GM12878 (cell line): ENCODE measurements around the gene ADSL. TPM values are rescaled to one million over a fixed set of nuclear protein-coding genes. Genes with fewer than 3 reads are reported as not detected.

ENCODE experiments used
- ATAC-seq: fragments of 200-7000 bp; cut with Tn5 transposase; 3 replicates; pipeline ENCODE4 v1.9.1; 2020; ENCODE audit warnings: mild to moderate bottlenecking, moderate library complexity
- BruUV-seq: library from RNA; stranded (reverse); fragments of 400-500 nt; replicated peaks from 2 replicates; lab custom pipeline; 2021; lab: Mats Ljungman, UMichigan
- CTCF ChIA-PET: fragments of 300-600 bp; sonication (Branson Sonifier 250); formaldehyde crosslinking; extraction: SDS; loops from one replicate; lab custom pipeline; 2021; ENCODE audit warnings: inconsistent platforms; lab: Yijun Ruan, JAX
- POLR2A ChIA-PET: fragments of 350-600 bp; formaldehyde crosslinking; extraction: SDS; loops from one replicate; lab custom pipeline; 2021; ENCODE audit warnings: inconsistent platforms; lab: Charles Lee
- RAD21 ChIA-PET: fragments of 300-600 bp; sonication (Branson Sonifier 250); formaldehyde crosslinking; loops from one replicate; lab custom pipeline; 2023; ENCODE audit warnings: antibody characterized with exemption; ENCODE audit not compliant: unreplicated experiment; lab: Charles Lee
- SMC1A ChIA-PET: fragments of 300-600 bp; sonication (Branson Sonifier 250); formaldehyde crosslinking; loops from one replicate; lab custom pipeline; 2023; ENCODE audit not compliant: unreplicated experiment, uncharacterized antibody; lab: Charles Lee
- DNase-seq: peaks from one replicate; pipeline ENCODE4 v3.0.0-alpha.2; 2011; ENCODE audit warnings: low read depth, low spot score
- FAIRE-seq: peaks from 3 replicates; lab custom pipeline; 2011; peaks lifted over from hg19 to GRCh38; lab: Jason Lieb, UNC
- H2AFZ ChIP-seq: 2 replicates; pipeline ENCODE4 v1.6.0; 2011; ENCODE audit warnings: low read depth, low read length, control low read depth; ENCODE audit not compliant: control insufficient read depth
- H3K27ac ChIP-seq: 2 replicates; pipeline ENCODE4 v1.5.1; 2011; ENCODE audit warnings: control low read depth; ENCODE audit not compliant: control insufficient read depth, insufficient read depth
- H3K27me3 ChIP-seq, 2 experiments: replicated peaks in 1 of 2; 2 replicates each; pipeline versions ENCODE4 v1.6.0 to v1.6.1; 2011; ENCODE audit warnings: low read length in 1 of 2; ENCODE audit not compliant: control insufficient read depth in 2 of 2, insufficient read depth in 2 of 2
- H3K36me3 ChIP-seq, 2 experiments: 2 replicates each; pipeline ENCODE4 v1.5.1; 2011; ENCODE audit warnings: low read length in 1 of 2; ENCODE audit not compliant: control insufficient read depth in 2 of 2, insufficient read depth in 2 of 2
- H3K4me1 ChIP-seq: 2 replicates; pipeline ENCODE4 v1.6.1; 2011; ENCODE audit warnings: mild to moderate bottlenecking, low read length, moderate library complexity, mixed read lengths; ENCODE audit not compliant: control insufficient read depth, insufficient read depth
- H3K4me2 ChIP-seq: 2 replicates; pipeline ENCODE4 v1.6.0; 2011; ENCODE audit warnings: control low read depth; ENCODE audit not compliant: control insufficient read depth, insufficient read depth
- H3K4me3 ChIP-seq: fragments of 200-600 bp; sonication (generic); 2 replicates; pipeline ENCODE4 v1.5.1; 2016
- H3K79me2 ChIP-seq: 2 replicates; pipeline ENCODE4 v1.6.0; 2011; ENCODE audit warnings: low read length; ENCODE audit not compliant: control insufficient read depth, insufficient read depth
- H3K9ac ChIP-seq: 2 replicates; pipeline ENCODE4 v1.8.0; 2011; ENCODE audit warnings: low read length, control low read depth, mixed read lengths; ENCODE audit not compliant: control insufficient read depth, insufficient read depth
- H3K9me3 ChIP-seq: replicated peaks from 3 replicates; pipeline ENCODE4 v1.5.1; 2011; ENCODE audit warnings: mild to moderate bottlenecking, low read length; ENCODE audit not compliant: control insufficient read depth, insufficient read depth
- H4K20me1 ChIP-seq: 2 replicates; pipeline ENCODE4 v1.6.0; 2011; ENCODE audit not compliant: control insufficient read depth, insufficient read depth
- HDGF ChIP-seq: fragments of 450-650 bp; IDR thresholded peaks from 2 replicates; pipeline ENCODE4 v1.6.1; 2016; ENCODE audit warnings: antibody characterized with exemption
- NFYB ChIP-seq: IDR thresholded peaks from 2 replicates; pipeline ENCODE4 v1.6.1; 2011; ENCODE audit warnings: low read depth, mild to moderate bottlenecking, low read length, improper control_type of control experiment, moderate library complexity; ENCODE audit not compliant: insufficient read depth
- POLR2AphosphoS5 ChIP-seq: IDR thresholded peaks from 2 replicates; pipeline ENCODE4 v1.6.1; 2011; ENCODE audit warnings: mild to moderate bottlenecking, low read length, inconsistent platforms
- RUNX3 ChIP-seq: IDR thresholded peaks from 2 replicates; pipeline ENCODE4 v1.6.1; 2012; ENCODE audit warnings: low read length, inconsistent platforms
- SPI1 ChIP-seq: IDR thresholded peaks from 2 replicates; pipeline ENCODE4 v1.6.1; 2011; ENCODE audit warnings: low read depth, mild to moderate bottlenecking, low read length, moderate library complexity, borderline replicate concordance; ENCODE audit not compliant: insufficient read depth
- TCF3 ChIP-seq: IDR thresholded peaks from 2 replicates; pipeline ENCODE4 v1.6.1; 2012; ENCODE audit warnings: low read depth, mild to moderate bottlenecking, low read length, borderline replicate concordance; ENCODE audit not compliant: insufficient read depth
- WGBS: methylation state at CpG from one replicate; pipeline ENCODE4 v1.1.6; 2016; ENCODE audit warnings: low lambda C conversion rate; ENCODE audit not compliant: insufficient replicate concordance, insufficient coverage; ENCODE audit errors: missing lambda C conversion rate; 5-methylcytosine and 5-hydroxymethylcytosine counted together
- in situ Hi-C: fragments of 300-500 bp; cut with MboI; formaldehyde crosslinking; loops from 9 replicates; pipeline ENCODE4 v1.14.3; 2018; ENCODE audit warnings: mixed read lengths
- intact Hi-C: fragments of 100-400 bp; cut with micrococcal nuclease; formaldehyde crosslinking; loops from one replicate; pipeline ENCODE4 v1.14.2; 2022; ENCODE audit not compliant: unreplicated experiment
- polyA plus RNA-seq, 11 experiments: library from polyadenylated mRNA; depleted of rRNA in 4 of 11; unstranded in 6 of 11; stranded (reverse) in 5 of 11; fragments of >200 nt; fragmentation: Nextera tagmentation in 4 of 11; fragmentation: Illumina TruSeq in 1 of 11; extraction: Ambion mirVana in 4 of 11; extraction: Trizol in 1 of 11; gene quantifications; 1 replicate in 1 of 11; 2 replicates in 10 of 11; pipeline versions ENCODE4 v1.2.1 to v1.2.3, GENCODE V29; 2011 to 2016; ENCODE audit warnings: inconsistent platforms in 2 of 11, missing spikeins in 2 of 11, low read depth in 1 of 11
- total RNA-seq, 4 experiments: library from RNA; depleted of rRNA in 3 of 4; stranded (reverse); fragments of >200 nt in 3 of 4; fragmentation: Illumina TruSeq in 1 of 4; extraction: Trizol in 1 of 4; gene quantifications; 2 replicates each; pipeline versions ENCODE4 v1.2.1 to v1.2.3, GENCODE V29; 2013 to 2021
- TF ChIP-seq, protein P1 (sequence below): IDR thresholded peaks from 2 replicates; pipeline ENCODE4 v1.6.1; 2011; ENCODE audit warnings: low read depth, low read length, improper control_type of control experiment, borderline replicate concordance

ADSL gene
- total and polyA plus RNA-seq, 10 of the 15 experiments (the other 5 are each of a cell fraction or from before 2014, with no cell fraction given) = 126 to 313 (median 143) TPM

DNA sequence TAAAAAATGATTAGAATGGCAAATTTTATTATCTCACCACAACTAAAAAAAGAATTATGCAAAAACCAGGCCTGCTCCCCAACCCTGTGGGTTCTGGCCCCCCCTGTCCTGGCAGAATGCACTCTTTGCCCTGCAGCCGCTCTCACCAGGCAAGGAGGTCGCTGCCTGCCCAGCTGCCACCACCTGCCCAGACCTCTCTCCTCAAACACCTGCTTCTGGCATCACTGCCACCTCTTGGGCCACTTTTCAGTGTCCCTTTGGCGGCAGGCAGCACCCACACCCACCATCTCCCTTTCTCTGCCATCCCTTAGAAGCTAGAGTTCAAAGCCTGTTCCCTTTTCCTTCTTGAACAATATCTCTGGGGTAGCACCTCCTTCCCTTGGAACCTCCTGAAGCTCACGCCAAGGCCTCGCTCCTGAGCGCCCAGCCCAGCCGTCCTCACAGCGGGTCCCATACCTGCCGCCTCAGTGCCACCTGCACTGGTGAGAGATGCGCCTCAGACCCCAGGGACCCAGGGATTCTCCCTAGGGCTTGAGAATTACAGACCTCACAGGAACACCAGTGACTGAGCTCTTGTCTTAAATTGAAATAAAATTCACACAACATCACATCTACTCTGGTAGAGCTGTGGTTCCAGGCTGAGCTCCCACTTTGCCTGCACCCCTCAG is 68.7 kb downstream of the ADSL start:
- H3K4me1 ChIP-seq = peaks cover 44% of the 10 kb centered on the region
- POLR2A ChIA-PET = interaction anchor here (0.6 to 2.4 kb wide), 11 partner anchors 13 to 442 kb away, joined by 3 to 13 read pairs (median 3); partner anchors contain the start of genes ST13 and XPNPEP3
- BruUV-seq = no TSS peak

More for the DNA sequence above, 68.7 kb downstream of the ADSL start:
- 0 out of 2 replicates have a peak, but pooled peaks have one; percentile 1 for TF ChIP-seq SPI1
- TF ChIP-seq NFYB = no peak
- TF ChIP-seq RUNX3 = peak; percentile 17; the same call in 1 of the 2 replicates
- peak; percentile 39; the same call in 1 of the 2 replicates for TF ChIP-seq HDGF
- TF ChIP-seq, protein P1, sequence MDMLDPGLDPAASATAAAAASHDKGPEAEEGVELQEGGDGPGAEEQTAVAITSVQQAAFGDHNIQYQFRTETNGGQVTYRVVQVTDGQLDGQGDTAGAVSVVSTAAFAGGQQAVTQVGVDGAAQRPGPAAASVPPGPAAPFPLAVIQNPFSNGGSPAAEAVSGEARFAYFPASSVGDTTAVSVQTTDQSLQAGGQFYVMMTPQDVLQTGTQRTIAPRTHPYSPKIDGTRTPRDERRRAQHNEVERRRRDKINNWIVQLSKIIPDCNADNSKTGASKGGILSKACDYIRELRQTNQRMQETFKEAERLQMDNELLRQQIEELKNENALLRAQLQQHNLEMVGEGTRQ = no peak
- 0 out of 2 replicates have a peak, but pooled peaks have one; percentile 22 for TF ChIP-seq TCF3
- peak; percentile 16; the same call in 1 of the 2 replicates for TF ChIP-seq POLR2AphosphoS5
- Histone ChIP-seq H3K9me3 (no peaks in the 10 kb centered on the region), H3K4me2 (peak overlapping the region; percentile 83), H3K9ac (peak overlapping the region; percentile 27), H3K36me3 (peaks cover 16 to 46% of the 10 kb centered on the region in 2 experiments), H3K27me3 (no peaks in the 10 kb centered on the region), H3K79me2 (peaks cover 1% of the 10 kb centered on the region), H2AFZ (no peak overlapping the region; the same call in 1 of the 2 replicates), H3K27ac (peak overlapping the region; percentile 71), H4K20me1 (no peaks in the 10 kb centered on the region), H3K4me3 (peak overlapping the region; percentile 49)
- in situ Hi-C loops (no loop called here), intact Hi-C loops (no loop called here)
- DNase-seq = no peak
- CTCF ChIA-PET = interaction anchor here (0.7 to 2.9 kb wide), 13 partner anchors 10 to 485 kb away, joined by 3 to 19 read pairs (median 4); no protein-coding TSS in a partner anchor
- RAD21 ChIA-PET = interaction anchor here (0.7 to 3.4 kb wide), 12 partner anchors 15 to 484 kb away, joined by 3 to 32 read pairs (median 4); partner anchors contain the start of gene SGSM3
- WGBS = 11% methylated on average over 10 of the region's 10 CpGs
- SMC1A ChIA-PET = interaction anchor here (0.7 to 2.0 kb wide), 14 partner anchors 12 to 231 kb away, joined by 3 to 21 read pairs (median 4); no protein-coding TSS in a partner anchor
- FAIRE-seq = peak; percentile 41
- ATAC-seq = peak; percentile 55
